ENCODE data around the gene C11orf71.

Gene C11orf71

GRCh38 chr11:114398303-114398920 lies 1.9 kb downstream of the C11orf71 start:
- no peak for DNase-seq

DNA sequence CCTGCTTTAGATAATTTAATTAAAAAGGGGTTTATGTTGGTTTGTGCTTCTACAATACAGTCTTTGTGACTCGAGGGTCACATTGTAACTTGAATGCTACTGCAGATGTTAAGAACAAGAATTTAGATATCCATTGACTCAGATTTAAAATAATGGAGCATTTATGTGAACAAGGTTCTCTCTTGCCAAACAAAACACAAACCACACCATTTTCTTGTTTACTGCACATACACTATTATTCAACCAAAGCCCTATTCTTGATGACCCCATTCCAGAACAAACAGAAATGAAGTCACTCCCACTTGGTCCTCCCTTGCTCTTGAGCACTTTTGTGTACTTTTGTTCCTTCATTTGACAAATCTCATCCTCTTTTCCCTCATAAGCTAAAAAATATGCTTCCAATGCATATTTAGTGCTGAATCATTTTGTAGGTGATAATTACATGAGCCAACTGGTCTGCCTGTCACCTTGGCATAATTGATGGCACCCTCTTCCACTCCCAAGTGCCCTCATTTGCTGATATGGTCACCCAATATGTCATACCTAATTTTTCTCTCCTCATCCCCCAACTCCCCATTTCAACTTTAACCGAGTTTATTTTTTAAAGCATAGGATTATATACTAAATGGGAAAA lies 2.8 kb downstream of the C11orf71 start:
- DNase-seq, result no peak

DNA sequence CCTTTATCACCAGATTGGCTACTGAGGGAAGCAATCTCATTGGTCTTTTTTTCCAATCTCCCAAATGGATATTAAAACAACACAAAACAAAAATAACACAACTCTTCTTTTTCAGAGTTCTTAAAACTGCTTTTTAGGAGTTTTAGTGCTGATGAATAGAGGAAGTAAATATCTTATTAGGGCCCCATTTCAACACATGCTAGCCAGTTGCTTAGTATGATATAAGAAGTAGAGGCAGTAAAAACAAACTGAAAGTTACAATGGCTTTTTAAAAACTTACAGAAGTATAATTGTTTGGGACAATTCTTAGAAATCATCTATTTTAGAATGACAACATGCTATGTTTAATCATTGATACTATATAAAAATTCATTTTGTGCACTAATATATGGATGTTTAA lies 3.4 kb downstream of the C11orf71 start:
- DNase-seq, result no peak

- no peak for DNase-seq
These were observed 4.6 kb downstream of the C11orf71 start for GRCh38 chr11:114395736-114396135.

DNA sequence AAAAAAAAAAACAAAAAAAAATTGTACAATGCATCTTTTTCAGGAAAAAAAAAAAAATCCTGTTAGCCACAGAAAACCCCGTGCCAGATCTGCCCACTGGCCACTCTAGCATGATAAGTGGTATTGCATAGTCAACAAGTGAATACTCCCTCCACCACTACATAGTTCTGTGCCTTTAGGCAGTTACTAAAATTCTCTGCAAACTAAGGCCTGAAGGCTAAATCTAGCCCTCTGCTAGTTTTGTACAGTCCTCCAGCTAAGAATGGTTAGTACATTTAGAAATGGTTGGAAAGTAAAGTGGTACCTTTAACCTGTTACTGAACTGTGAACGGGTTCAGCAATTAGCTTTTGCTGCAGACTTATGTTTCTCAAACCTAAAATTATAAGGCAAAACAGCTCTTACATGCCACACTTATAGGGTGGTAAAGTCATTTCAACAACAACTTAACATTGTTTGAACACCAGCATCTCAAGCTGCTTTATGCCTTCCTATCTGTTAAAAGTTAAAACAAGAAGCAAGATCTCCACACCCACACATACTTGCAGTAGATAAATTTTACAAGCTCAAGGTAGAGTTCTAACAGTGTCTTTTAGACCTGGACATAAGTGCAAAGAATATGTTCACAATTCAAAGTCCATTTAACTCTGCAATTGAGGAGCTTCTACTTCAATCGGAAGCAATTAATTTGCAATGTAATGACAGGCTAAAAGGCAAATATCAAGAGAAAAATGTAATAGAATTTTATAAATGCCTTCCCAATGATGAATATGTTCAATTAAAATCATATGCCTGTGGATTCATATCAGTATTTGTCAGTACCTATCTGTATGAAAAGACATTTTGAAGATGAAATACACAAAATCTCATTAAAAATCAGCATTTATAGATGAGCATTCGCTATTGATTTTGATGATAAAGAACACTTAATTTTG lies 7.3 kb downstream of the C11orf71 start:
- DNase-seq, result no peak

DNA sequence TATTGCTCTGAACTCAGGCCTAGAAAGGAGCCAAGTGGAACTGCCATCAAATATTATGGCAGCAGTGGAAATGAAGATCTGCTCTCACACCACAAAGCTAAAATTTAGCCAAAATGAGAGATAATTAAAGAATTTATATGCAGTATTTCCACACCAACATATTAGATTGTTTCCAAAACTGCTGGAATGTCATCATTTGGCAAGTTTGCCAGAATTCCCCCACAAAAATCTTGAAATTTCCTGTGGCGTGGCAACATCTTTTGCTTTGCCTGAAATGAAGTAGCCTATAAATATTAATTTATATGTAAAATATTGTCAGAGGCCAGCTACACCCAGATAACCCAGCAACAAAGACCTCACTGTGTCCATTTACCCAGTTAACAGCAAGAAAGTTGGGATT lies 13.8 kb downstream of the C11orf71 start:
- DNase-seq, result no peak

GRCh38 chr11:114386131-114386530 lies 14.2 kb downstream of the C11orf71 start:
- DNase-seq, result no peak

DNA sequence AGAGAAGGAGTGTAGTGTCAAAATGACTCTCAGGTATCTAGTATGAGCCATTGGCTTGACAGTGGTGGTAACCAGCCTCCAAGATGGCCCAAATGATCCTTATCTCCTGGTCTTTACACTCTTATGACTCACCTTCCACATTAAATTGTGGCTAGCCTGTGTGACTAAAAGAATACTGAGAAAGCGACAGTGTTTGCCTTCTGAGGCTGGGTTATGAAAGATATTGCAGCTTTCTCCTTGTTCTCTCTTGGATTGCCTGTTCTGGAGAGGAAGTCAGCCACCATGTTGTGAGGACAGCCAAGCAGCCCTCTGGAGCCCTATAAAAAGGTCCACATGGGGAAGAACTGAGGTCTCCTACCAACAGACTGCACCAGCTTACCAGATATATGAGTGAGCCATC lies 15.8 kb downstream of the C11orf71 start:
- DNase-seq, result no peak

DNA sequence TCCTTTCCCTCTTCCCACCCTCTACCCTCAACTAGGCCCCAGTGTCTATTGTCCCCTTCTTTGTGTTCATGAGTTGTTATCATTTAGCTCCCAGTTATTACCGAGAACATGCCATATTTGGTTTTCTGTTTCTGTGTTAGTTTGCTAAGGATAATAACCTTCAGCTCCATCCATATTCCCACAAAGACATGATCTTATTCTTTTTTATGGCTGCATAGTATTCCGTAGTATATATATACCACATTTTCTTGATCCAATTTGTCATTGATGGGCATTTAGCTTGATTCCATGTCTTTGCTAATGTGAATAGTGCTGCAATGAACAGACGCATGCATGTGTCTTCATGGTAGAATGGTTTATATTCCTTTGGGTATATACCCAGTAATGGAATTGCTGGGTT lies 17.8 kb downstream of the C11orf71 start:
- DNase-seq, result no peak

DNA sequence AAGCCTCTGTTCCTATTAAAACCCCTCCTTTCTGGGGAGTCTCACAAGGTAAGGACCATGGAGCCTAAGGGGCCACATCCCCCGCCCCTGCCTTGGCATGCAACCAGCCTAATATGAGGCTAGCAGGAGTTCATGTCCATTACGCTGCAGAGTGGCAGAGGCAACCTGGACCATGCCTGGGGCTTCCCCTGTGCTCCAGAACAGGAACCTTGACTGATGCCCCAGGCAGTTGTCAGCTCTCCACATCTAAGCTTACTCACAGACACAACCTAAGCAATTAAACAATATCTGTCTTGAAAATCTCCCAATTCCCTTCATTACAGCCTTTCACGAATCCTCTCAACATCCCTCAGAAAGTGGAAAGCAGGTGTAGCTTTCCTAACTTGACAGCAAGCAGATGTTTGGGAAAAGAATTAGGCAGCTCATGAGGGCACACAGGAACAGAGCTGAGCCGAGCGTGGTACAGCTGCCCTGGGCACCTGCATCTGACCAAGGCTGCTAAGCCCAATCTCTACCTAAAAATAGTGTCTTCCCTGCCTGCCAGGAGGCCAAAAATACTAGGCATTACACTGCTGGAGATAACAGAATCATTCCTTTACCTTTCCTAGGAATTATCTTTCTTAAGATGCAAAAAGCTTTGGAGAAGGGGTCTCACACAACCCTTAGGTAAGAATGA lies 20.8 kb downstream of the C11orf71 start:
- no peak for DNase-seq

DNA sequence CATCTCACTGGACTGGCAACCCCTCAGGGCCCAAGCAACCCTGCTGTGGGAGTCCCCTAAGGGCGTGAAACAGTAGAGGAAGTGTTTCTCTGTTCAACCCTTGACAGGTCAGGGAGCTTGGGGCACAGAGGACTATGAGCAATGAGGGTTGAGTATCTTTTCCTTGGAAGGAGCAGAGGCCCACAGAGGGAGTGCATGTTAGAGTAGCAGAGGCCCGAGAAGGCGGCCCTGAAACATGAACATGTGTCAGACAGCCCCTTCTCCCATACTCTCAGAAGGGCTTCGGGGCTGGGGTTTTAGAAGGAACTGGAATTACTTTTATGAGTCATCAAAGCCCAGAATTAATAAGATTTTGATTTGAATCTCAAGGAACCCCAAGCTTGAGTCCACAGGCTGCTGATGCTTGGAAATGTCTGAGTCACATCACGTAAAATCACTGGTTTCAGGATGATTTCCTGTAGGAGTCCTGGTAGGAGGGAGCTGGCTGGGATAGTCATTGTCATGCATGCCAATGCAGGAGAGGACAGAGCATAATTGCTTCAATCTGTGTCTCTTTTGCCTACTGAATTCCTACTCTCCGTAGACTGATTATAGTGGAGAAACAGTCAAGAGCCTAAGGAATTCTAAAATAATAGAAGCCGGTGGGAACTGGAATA lies 22.6 kb downstream of the C11orf71 start:
- no peak for DNase-seq

DNA sequence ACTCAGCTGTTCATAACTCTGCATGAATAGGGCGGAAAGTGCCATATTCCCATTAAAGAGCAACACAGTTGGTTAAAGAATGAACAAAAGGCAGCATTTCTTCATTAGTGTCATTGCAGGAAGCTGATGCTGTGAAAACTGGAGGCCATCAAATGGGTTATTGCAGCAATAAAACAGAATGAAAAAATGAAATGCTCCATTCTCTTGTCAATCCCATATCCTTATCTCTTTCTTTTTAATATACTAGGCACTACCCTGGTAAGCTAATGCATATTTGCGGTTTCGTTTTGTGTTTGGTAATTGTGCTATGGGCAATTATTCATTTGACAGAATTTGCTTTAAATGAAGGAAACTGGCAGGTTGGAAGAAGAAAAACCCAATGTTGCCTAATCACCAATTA lies 25.3 kb downstream of the C11orf71 start:
- no peak for DNase-seq

- DNase-seq, result no peak
These were observed 31.2 kb downstream of the C11orf71 start for GRCh38 chr11:114368918-114369680.

DNA sequence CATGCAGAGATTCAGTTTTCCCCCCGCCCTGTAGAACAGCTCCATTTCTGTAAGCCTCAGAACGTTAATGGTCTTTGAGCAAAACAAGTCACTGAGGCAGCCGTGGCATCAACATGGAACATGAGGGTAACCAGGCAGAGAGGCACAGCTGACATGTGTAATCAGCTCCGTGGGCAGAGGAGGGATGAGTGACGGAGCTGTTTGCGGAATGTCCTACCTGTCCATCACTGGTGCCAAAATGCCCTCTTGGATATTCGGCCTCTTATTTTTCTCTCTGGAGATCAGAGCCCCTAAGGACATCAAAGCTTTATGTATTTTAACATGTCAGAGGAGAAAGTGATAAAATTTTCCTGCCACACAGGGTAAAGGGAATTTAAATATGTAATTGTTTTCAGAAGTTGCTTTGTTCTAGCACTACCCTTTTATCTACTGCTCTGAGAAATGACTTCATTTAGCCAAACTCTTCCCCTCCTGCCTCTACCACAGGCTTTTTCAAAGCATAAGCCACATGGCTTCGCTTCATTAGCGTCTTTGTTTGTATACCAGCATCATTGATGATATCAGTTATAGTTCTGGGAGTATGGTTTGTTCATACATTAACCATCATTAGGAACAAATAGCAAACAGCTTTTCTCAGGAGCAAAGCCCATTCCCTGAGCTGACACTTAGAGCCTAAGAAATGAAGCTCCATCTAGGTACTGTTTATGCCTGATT lies 32.9 kb downstream of the C11orf71 start:
- DNase-seq, result no peak

DNA sequence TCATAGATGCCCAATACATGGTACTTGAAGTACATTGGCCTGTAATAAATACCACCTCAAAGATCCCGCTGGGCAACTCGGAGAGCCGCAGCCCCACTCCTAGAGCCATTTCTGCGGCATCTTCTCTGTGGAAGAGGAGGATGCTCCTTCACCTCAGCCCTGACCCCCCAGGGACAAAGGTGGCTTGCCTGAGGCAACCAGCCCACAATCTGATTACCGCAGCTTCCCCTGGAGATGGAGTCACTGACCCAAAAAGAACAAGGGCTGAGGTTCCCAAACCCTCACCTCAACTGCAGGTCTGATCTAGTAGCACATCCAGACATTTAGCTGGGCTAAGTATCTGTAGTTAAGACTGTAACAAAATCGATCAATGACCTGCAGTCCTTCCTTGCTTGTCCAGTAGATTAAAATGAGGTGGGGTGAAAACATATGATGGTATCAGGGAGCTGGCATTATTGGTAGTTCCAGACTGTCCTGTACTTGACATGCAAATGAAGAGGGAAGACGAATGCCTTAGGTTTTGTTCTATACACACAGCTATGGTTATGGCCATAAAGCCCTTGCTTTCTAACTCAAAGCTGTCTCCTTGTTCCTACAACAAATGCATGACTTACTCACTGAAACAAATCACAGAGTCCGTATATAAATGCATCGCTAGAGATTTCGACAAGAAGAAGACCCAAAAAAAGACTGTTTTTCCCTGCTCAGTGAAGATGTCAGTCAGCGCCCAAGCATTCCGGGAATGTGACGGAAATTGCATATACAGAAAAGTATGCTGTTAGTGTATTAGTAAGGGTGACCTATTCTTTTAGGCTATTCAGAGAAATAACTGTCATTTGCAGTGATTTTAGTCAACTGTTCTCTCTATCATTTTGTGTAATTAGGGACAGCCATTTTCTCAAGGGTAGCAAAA lies 33.7 kb downstream of the C11orf71 start:
- no peak for DNase-seq

- DNase-seq, result no peak
These were observed 37.4 kb downstream of the C11orf71 start for GRCh38 chr11:114362958-114363357.

GRCh38 chr11:114362326-114362725 lies 38.0 kb downstream of the C11orf71 start:
- no peak for DNase-seq

DNA sequence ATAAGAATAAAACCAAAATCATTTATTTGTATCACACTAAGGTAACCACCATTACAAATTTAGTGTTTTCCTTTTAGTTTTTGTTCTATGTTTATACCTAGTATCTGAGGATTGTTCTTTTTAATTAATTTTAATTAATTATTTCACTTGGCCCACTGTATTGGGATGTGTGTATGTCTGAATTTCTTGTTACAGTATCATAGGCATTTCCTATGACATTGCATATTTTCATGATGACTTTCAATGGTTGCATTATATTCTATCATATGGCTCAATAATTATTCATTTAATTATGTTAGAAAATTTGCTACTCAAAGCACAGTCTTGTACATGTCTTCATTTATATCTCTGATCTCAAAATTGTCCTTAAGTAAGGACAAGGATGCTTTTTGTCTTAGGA lies 41.0 kb downstream of the C11orf71 start:
- no peak for DNase-seq

- no peak for DNase-seq
These were observed 41.6 kb downstream of the C11orf71 start for GRCh38 chr11:114358716-114359115.

DNA sequence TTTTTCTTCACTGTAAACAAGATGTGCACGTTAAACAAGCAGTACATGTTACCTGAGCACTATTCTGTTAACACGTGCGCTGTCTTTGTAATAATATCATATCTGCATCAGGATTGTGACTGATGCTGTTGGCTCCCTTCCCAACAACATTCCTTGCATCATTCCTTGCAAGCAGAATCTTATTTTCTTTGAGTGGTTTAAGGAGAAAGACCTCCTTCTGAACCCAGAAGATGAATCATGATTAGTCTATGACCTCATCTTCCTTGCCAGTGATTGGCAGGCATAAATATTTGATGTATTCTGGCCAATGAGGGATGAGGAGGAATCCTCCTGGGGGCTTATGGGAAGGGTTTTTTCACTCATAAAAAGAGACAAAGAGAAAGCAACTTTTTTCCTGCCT lies 46.2 kb downstream of the C11orf71 start:
- no peak for DNase-seq
